ENCODE measurements around the gene AGPAT1. TPM values are rescaled to one million over a fixed set of nuclear protein-coding genes. Genes with fewer than 3 reads are reported as not detected.
A peak's percentile ranks its signal among the peaks of the same experiment; 100 is the strongest.

AGPAT1 gene
- total RNA-seq, 2 donors from 2014 or later: 44.1 to 54.5 TPM

DNA sequence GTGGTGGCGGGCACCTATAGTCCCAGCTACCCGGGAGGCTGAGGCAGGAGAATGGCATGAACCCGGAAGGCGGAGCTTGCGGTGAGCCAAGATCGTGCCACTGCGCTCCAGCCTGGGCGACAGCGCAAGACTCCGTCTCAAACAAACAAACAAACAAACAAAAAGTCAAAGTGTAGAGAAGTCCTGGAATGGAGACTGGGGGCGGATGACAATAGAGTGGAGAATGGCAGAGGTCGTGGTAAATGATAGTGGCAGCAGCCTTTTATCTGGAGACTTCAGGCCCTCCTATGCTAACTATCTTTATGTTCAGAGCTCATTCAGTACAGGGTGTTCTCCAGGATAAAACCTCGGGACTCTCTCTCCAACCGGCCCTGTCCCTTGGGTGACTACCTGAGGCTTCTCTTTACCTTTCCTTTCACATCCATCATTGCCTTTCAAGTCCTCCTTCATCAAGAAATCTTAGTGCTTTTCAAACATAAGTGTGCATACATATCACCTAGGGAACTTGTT is 44.4 kb downstream of the AGPAT1 start:
- Histone ChIP-seq H3K9me3 (no peaks in the 10 kb centered on the region), H3K4me1 (peaks cover 21% of the 10 kb centered on the region), H3K4me3 (no peak overlapping the region), H3K27ac (no peak overlapping the region), H3K9ac (ENCODE audit: low read depth in 2 of 2, low read length in 2 of 2) (no peak overlapping the region), H3K27me3 (no peaks in the 10 kb centered on the region), H3K36me3 (no peaks in the 10 kb centered on the region)
- DNase-seq: no peak
- TF ChIP-seq, protein P1, sequence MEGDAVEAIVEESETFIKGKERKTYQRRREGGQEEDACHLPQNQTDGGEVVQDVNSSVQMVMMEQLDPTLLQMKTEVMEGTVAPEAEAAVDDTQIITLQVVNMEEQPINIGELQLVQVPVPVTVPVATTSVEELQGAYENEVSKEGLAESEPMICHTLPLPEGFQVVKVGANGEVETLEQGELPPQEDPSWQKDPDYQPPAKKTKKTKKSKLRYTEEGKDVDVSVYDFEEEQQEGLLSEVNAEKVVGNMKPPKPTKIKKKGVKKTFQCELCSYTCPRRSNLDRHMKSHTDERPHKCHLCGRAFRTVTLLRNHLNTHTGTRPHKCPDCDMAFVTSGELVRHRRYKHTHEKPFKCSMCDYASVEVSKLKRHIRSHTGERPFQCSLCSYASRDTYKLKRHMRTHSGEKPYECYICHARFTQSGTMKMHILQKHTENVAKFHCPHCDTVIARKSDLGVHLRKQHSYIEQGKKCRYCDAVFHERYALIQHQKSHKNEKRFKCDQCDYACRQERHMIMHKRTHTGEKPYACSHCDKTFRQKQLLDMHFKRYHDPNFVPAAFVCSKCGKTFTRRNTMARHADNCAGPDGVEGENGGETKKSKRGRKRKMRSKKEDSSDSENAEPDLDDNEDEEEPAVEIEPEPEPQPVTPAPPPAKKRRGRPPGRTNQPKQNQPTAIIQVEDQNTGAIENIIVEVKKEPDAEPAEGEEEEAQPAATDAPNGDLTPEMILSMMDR (IDR thresholded peaks at IDR 0.05): no peak
- intact Hi-C loops (cut with DNase I): no loop called here

DNA sequence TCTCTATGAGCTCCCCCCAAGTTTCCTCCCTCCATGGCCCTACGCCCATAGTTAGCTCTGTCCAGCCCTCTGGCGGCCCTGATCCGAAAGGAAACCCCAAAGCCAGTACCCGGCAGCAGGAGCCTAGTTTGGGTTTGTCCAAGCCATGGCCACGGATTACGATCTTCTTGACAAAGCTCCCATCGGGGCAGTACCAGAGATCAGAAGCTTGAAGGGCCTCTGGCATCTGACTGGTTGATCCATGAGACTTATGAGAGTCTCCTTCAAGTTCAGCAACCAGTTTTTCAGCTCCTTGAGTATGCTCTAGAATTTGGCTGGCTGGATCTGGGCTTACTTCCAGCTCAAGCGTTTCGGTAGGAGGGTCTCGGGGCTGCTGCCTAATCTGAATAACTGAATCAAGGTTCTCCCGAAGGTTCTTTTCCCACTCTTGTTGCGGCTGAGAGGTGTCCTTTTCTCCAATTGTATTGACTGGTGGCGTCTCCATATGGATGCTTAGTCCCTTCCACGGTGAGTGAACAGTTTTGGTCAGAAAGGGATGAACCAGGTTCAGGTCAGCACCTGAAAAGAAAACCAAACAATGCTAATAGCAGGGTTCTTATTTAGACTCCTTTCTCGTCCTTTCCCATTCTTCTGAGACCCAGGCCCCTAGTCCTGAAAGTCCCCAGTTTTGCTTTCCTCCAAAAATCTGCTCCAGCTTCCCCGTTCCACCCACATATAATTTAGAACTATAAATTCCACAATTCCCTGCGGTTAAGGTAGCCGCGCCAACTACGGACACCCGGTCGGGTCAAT is 46.4 kb downstream of the AGPAT1 start:
- intact Hi-C loops (cut with DNase I): no loop called here
- Histone ChIP-seq H3K4me1 (peaks cover 21% of the 10 kb centered on the region), H3K36me3 (no peaks in the 10 kb centered on the region)

DNA sequence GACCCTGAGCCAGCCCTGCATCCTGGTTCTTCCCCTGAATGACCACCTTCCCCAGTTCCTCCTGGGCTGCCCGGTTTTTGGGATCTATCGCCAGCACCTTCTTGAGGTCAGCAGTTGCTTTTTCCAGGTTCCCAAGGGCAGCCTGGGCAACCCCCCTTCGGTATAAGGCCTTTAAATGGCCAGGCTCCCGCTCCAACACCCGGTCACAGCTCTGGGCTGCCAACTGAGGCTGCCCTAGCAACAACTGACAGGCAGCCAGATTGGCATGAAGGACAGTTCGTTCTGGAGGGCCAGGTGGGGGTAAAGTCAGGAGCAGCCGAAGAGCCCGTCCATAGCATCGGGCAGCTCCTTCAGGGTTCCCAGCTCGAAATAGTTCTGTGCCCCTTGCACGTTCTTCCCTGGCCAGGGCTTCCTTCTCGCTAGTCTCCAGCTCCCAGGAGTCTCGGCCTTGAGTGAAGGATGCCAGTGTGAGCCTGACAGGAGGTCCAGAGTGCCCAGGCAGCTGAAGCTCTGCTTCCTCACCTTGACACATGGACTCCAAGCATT is 47.1 kb downstream of the AGPAT1 start:
- TF ChIP-seq, protein P1 (IDR thresholded peaks at IDR 0.05): no peak
- no peaks in the 10 kb centered on the region for H3K9me3 ChIP-seq
- no peaks in the 10 kb centered on the region for H3K36me3 ChIP-seq
- peaks cover 21% of the 10 kb centered on the region for H3K4me1 ChIP-seq
- DNase-seq: no peak
- intact Hi-C loops (cut with DNase I): no loop called here
- peak overlapping the region; percentile 33 for H3K4me3 ChIP-seq
- H3K9ac ChIP-seq (ENCODE audit: low read depth in 2 of 2, low read length in 2 of 2): peak overlapping the region; percentile 13 to 90
- no peaks in the 10 kb centered on the region for H3K27me3 ChIP-seq
- peak overlapping the region; percentile 75 for H3K27ac ChIP-seq

More for the DNA sequence above, 46.4 kb downstream of the AGPAT1 start:
- Histone ChIP-seq H3K4me3 (peak overlapping the region; percentile 33), H3K27ac (peak overlapping the region; percentile 75), H3K9ac (ENCODE audit: low read depth in 2 of 2, low read length in 2 of 2) (peak overlapping the region; percentile 13 to 90), H3K27me3 (no peaks in the 10 kb centered on the region), H3K9me3 (no peaks in the 10 kb centered on the region)
- DNase-seq: no peak
- TF ChIP-seq, protein P1 (IDR thresholded peaks at IDR 0.05): no peak

DNA sequence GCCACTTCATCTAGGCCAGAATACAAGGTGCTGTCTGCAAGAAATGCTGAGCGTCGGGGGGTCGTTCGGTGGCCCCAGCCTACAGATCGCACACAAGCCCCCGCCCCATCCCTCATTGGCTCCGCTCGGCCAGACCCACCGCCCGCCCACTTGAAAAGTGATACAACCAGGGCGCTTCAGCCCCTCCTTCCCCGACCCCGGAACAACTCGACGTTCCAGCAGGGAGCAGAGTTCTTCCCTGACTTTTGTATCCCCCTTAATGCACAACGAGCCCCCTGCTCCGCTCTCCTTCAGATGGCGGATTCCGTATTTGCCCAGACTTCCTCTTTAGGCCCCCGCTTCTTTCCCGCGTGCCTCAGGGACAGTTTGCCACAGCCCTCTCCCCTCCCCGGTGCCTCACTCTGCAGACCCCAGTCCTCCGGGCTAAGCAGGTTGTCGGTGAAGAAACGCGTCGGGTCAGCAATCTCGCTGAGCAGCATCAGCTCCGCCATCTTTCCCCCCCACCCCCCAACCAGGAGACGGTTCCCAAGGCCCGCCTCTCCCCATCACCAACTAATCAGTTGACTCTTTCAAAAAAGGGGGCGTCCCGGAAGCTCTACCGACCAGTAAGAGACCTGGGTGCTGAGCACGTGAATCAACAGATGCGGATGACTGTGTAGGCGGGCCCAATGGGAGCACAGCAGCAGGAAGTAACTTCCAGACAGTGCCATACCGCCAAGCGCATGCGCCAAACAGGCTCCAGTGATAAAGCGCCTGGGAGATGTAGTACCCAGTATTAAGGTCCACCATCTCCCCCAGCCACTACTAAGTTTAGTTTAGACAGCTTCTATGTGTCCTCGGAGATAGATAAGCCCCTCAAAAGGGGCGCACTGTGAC is 47.9 kb downstream of the AGPAT1 start, which contains the start of gene ATF6B:
ATF6B (minus strand) TSS at position 530 of the 876 bp plus-strand sequence; CDS start at position 491, 39 bp downstream.
- peak within 1 kb of the TSS; percentile 75 for H3K27ac ChIP-seq
- no peaks in the 10 kb centered on the region for H3K9me3 ChIP-seq
- no peaks in the 10 kb centered on the region for H3K36me3 ChIP-seq
- DNase-seq: peak; percentile 98
- no peaks in the 10 kb centered on the region for H3K27me3 ChIP-seq
- peak within 1 kb of the TSS; percentile 81 for H3K4me3 ChIP-seq
- H3K9ac ChIP-seq (ENCODE audit: low read depth in 2 of 2, low read length in 2 of 2): peak within 1 kb of the TSS; percentile 78 to 100
- intact Hi-C loops (cut with DNase I): no loop called here
- peaks cover 21% of the 10 kb centered on the region for H3K4me1 ChIP-seq
- TF ChIP-seq, protein P1 (IDR thresholded peaks at IDR 0.05): no peak

GRCh38 chr6:32127409-32127716 is 48.5 kb downstream of the AGPAT1 start:
- peak overlapping the region; percentile 74 for H3K27ac ChIP-seq
- no peaks in the 10 kb centered on the region for H3K9me3 ChIP-seq
- DNase-seq: no peak
- H3K4me3 ChIP-seq: peak overlapping the region; percentile 81
- no peaks in the 10 kb centered on the region for H3K27me3 ChIP-seq
- peaks cover 21% of the 10 kb centered on the region for H3K4me1 ChIP-seq
- intact Hi-C loops (cut with DNase I): no loop called here
- H3K9ac ChIP-seq (ENCODE audit: low read depth in 2 of 2, low read length in 2 of 2): peak overlapping the region; percentile 78 to 100
- no peaks in the 10 kb centered on the region for H3K36me3 ChIP-seq
- TF ChIP-seq, protein P1 (IDR thresholded peaks at IDR 0.05): no peak
